Measurements from ENCODE around the gene PNPT1.

The PNPT1 gene

GRCh38 chr2:55595536-55595935, 98.1 kb downstream of the PNPT1 start:
- no peak for DNase-seq

- DNase-seq, result no peak
Observed at GRCh38 chr2:55592130-55592529, 101.5 kb downstream of the PNPT1 start.

GRCh38 chr2:55590810-55591440, 102.7 kb downstream of the PNPT1 start:
- DNase-seq, result peak in 1 of 2 donors; percentile 6

- no peak for DNase-seq
Observed at GRCh38 chr2:55585451-55586080, 108.1 kb downstream of the PNPT1 start.

All from bone marrow (tissue), 2 donors.